Mesendoderm (in vitro differentiated cells): ENCODE results near the gene MAP2K3.

Experiments used
- DNase-seq: peaks from one replicate; pipeline ENCODE4 v3.0.0; 2013
- H2AK5ac ChIP-seq: 2 replicates; pipeline ENCODE4 v1.6.1; 2013; ENCODE audit warnings: low read length, inconsistent platforms
- H2BK120ac ChIP-seq: 2 replicates; pipeline ENCODE4 v1.6.1; 2013; ENCODE audit warnings: low read depth, mild to moderate bottlenecking, low read length, moderate library complexity, mixed read lengths
- H2BK15ac ChIP-seq: replicated peaks from 2 replicates; pipeline ENCODE4 v1.6.1; 2013; ENCODE audit warnings: low read depth, mild to moderate bottlenecking, moderate library complexity
- H2BK5ac ChIP-seq: 2 replicates; pipeline ENCODE4 v1.6.1; 2013; ENCODE audit warnings: low read length, inconsistent platforms
- H3K18ac ChIP-seq: 2 replicates; pipeline ENCODE4 v1.6.1; 2013; ENCODE audit warnings: mild to moderate bottlenecking, low read length, mixed read lengths
- H3K23ac ChIP-seq: one replicate; pipeline ENCODE4 v1.6.1; 2013; ENCODE audit warnings: low read length
- H3K27ac ChIP-seq: 2 replicates; pipeline ENCODE4 v1.5.1; 2013; ENCODE audit warnings: low read depth, mild to moderate bottlenecking, inconsistent platforms, low read length, moderate library complexity
- H3K27me3 ChIP-seq: 2 replicates; pipeline ENCODE4 v1.6.1; 2013; ENCODE audit warnings: low read length, control low read depth, mild to moderate bottlenecking, inconsistent platforms; ENCODE audit not compliant: insufficient read depth, poor library complexity
- H3K36me3 ChIP-seq: 2 replicates; pipeline ENCODE4 v1.6.1; 2013; ENCODE audit warnings: low read length, inconsistent platforms; ENCODE audit not compliant: control insufficient read depth, insufficient read depth
- H3K4ac ChIP-seq: one replicate; pipeline ENCODE4 v1.6.1; 2013; ENCODE audit warnings: low read depth, mild to moderate bottlenecking, low read length, moderate library complexity
- H3K4me1 ChIP-seq: 2 replicates; pipeline ENCODE4 v1.6.1; 2013; ENCODE audit warnings: low read depth, low read length, inconsistent platforms; ENCODE audit not compliant: control insufficient read depth
- H3K4me2 ChIP-seq: 2 replicates; pipeline ENCODE4 v1.6.1; 2013; ENCODE audit warnings: low read length
- H3K4me3 ChIP-seq: 2 replicates; pipeline ENCODE4 v1.5.1; 2013; ENCODE audit warnings: mild to moderate bottlenecking, low read length
- H3K56ac ChIP-seq: one replicate; pipeline ENCODE4 v1.6.1; 2013; ENCODE audit warnings: low read length
- H3K79me1 ChIP-seq: 2 replicates; pipeline ENCODE4 v1.6.1; 2013; ENCODE audit warnings: low read length, inconsistent platforms
- H3K79me2 ChIP-seq: 2 replicates; pipeline ENCODE4 v1.6.1; 2013; ENCODE audit warnings: mild to moderate bottlenecking, low read length; ENCODE audit not compliant: control insufficient read depth, insufficient read depth
- H3K9ac ChIP-seq: 2 replicates; pipeline ENCODE4 v1.6.1; 2013; ENCODE audit warnings: low read length, inconsistent platforms
- H4K5ac ChIP-seq: one replicate; pipeline ENCODE4 v1.6.1; 2013; ENCODE audit warnings: low read length
- H4K8ac ChIP-seq: one replicate; pipeline ENCODE4 v1.6.1; 2013; ENCODE audit warnings: low read depth, mild to moderate bottlenecking, control low read depth, low read length, moderate library complexity
- WGBS: extraction: QIAGEN DNeasy Blood & Tissue Kit; methylation state at CpG from one replicate; pipeline ENCODE4 v1.1.7; 2013; ENCODE audit warnings: low lambda C conversion rate, missing lambda C conversion rate; ENCODE audit not compliant: insufficient coverage; ENCODE audit errors: extremely low coverage; 5-methylcytosine and 5-hydroxymethylcytosine counted together

MAP2K3 gene

DNA sequence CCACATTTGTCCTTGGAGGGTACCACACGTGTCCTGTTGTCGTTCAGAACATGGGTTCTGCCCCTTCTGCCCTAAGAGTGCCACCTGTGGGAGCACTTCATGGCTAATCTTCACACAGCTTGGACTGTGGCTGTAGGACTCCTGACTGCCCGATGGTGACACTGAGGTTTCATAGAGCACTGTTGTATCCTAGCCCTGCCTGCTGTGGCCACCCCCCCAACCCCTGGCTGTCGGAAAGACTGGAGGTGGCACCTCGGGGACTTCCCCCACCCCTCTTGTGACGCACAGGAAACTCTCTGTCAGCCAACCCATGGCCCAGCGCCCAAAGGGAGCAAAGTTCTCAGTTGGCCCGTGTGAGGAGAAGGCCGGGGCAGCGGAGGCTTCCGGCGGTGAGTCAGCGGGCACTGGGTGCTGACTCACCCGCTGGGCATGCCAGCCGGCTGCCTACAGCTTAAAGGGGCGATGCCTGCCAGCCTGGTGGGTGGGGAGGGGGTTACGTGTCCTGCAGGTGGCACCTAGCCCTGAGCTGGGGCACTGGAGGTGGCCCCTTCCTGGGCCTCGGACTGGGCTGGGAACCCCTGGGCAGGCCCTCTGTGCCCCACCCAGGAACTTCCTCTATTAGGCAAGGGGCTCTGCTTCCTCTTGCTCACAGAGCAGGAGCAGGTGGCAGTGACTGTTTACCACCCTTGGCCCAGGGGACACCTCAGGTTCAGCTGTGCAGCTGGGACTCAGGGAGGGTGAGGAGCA is 3.4 kb downstream of the MAP2K3 start:
- Histone ChIP-seq H3K4me3 (no peak overlapping the region), H2BK120ac (no peak overlapping the region), H3K18ac (no peak overlapping the region)

GRCh38 chr17:21288571-21289017 is 4.1 kb downstream of the MAP2K3 start:
- H3K4ac ChIP-seq: no peak overlapping the region
- no peak overlapping the region for H3K27ac ChIP-seq
- H3K9ac ChIP-seq: no peak overlapping the region
- H3K18ac ChIP-seq: no peak overlapping the region
- no CpG with 5 or more reads among the region's 6 CpGs for WGBS
- peaks cover 50% of the 10 kb centered on the region for H3K79me2 ChIP-seq
- H2BK15ac ChIP-seq: no peak overlapping the region
- no peak overlapping the region for H4K8ac ChIP-seq
- no peak overlapping the region for H3K56ac ChIP-seq
- peaks cover 6% of the 10 kb centered on the region for H3K4me1 ChIP-seq
- H3K4me3 ChIP-seq: no peak overlapping the region
- no peak overlapping the region for H3K23ac ChIP-seq
- H4K5ac ChIP-seq: no peak overlapping the region
- H2AK5ac ChIP-seq: no peak overlapping the region
- DNase-seq: no peak
- H2BK120ac ChIP-seq: no peak overlapping the region
- H2BK5ac ChIP-seq: no peak overlapping the region
- no peaks in the 10 kb centered on the region for H3K27me3 ChIP-seq
- H3K79me1 ChIP-seq: peaks cover 49% of the 10 kb centered on the region
- H3K4me2 ChIP-seq: no peak overlapping the region
- no peaks in the 10 kb centered on the region for H3K36me3 ChIP-seq

More for the DNA sequence above, 3.4 kb downstream of the MAP2K3 start:
- Histone ChIP-seq H2AK5ac (no peak overlapping the region), H3K4me2 (no peak overlapping the region), H2BK15ac (no peak overlapping the region), H3K27ac (no peak overlapping the region), H3K56ac (no peak overlapping the region), H4K5ac (no peak overlapping the region), H3K9ac (no peak overlapping the region), H3K23ac (no peak overlapping the region), H3K4me1 (peaks cover 6% of the 10 kb centered on the region), H3K4ac (no peak overlapping the region), H3K36me3 (no peaks in the 10 kb centered on the region), H3K79me1 (peaks cover 48% of the 10 kb centered on the region), H2BK5ac (no peak overlapping the region), H3K79me2 (peaks cover 49% of the 10 kb centered on the region), H4K8ac (no peak overlapping the region), H3K27me3 (no peaks in the 10 kb centered on the region)
- WGBS: no CpG with 5 or more reads among the region's 18 CpGs
- DNase-seq: no peak

DNA sequence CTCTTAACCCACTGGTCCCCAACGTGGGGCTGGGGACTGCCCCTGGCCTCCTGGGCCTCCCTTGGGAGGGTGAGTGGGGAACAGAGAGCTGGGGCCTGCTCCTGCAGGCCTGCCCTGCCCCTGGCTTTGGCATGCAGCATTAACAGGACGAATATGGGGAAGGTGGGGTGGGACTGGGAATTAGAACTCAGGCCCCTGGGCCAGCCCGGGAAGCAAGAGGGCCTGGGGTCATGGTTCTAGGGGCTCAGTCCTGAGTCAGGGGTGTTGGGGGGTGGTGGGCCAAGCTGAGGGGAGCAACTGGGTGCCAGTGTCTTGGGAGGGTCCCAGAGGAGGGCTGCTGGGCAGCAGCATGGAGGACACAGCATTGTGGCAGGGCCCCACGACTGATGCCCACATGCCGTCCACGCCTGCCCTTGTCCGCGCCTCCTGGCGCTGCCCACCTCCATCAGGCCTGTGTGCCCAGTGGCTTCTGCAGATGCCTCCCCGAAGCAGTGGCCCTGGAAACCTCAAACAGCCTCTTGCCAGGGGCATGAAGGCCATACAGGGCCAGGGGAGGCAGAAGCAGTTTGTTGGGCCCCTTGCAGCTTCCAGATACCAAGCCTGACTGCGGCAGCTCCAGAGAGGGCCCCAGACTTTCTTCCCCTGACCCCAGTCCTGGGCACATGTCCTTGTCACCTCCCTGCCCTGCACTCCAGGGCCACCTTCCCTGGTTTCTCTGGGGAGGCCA is 4.8 kb downstream of the MAP2K3 start:
- H3K27me3 ChIP-seq: no peaks in the 10 kb centered on the region
- no peak overlapping the region for H3K27ac ChIP-seq
- H3K4me1 ChIP-seq: peaks cover 6% of the 10 kb centered on the region
- H2BK15ac ChIP-seq: no peak overlapping the region
- no peak overlapping the region for H3K4ac ChIP-seq
- H3K79me2 ChIP-seq: peaks cover 50% of the 10 kb centered on the region
- H3K4me3 ChIP-seq: no peak overlapping the region
- H4K5ac ChIP-seq: no peak overlapping the region
- no peak overlapping the region for H2BK120ac ChIP-seq
- peaks cover 53% of the 10 kb centered on the region for H3K79me1 ChIP-seq
- no peaks in the 10 kb centered on the region for H3K36me3 ChIP-seq
- no peak overlapping the region for H3K9ac ChIP-seq
- no peak overlapping the region for H3K56ac ChIP-seq
- no peak overlapping the region for H4K8ac ChIP-seq
- H2AK5ac ChIP-seq: no peak overlapping the region
- no peak overlapping the region for H3K18ac ChIP-seq
- no CpG with 5 or more reads among the region's 11 CpGs for WGBS
- no peak for DNase-seq
- no peak overlapping the region for H3K23ac ChIP-seq
- no peak overlapping the region for H3K4me2 ChIP-seq
- no peak overlapping the region for H2BK5ac ChIP-seq

GRCh38 chr17:21289902-21290571 is 5.5 kb downstream of the MAP2K3 start:
- no CpG with 5 or more reads among the region's 18 CpGs for WGBS
- no peak overlapping the region for H2AK5ac ChIP-seq
- no peak overlapping the region for H3K56ac ChIP-seq
- no peak overlapping the region for H3K4ac ChIP-seq
- no peak overlapping the region for H3K18ac ChIP-seq
- peaks cover 53% of the 10 kb centered on the region for H3K79me1 ChIP-seq
- H3K23ac ChIP-seq: no peak overlapping the region
- H3K36me3 ChIP-seq: no peaks in the 10 kb centered on the region
- H3K27ac ChIP-seq: no peak overlapping the region
- no peak overlapping the region for H3K4me3 ChIP-seq
- H3K79me2 ChIP-seq: peaks cover 49% of the 10 kb centered on the region
- no peak overlapping the region for H3K9ac ChIP-seq
- H3K4me1 ChIP-seq: peaks cover 6% of the 10 kb centered on the region
- H3K27me3 ChIP-seq: no peaks in the 10 kb centered on the region
- no peak overlapping the region for H3K4me2 ChIP-seq
- no peak overlapping the region for H2BK15ac ChIP-seq
- H2BK5ac ChIP-seq: no peak overlapping the region
- H4K8ac ChIP-seq: no peak overlapping the region
- no peak for DNase-seq
- H2BK120ac ChIP-seq: no peak overlapping the region
- H4K5ac ChIP-seq: no peak overlapping the region

- H3K36me3 ChIP-seq: no peaks in the 10 kb centered on the region
- no peak overlapping the region for H2AK5ac ChIP-seq
- H3K79me2 ChIP-seq: peaks cover 38% of the 10 kb centered on the region
- no peak overlapping the region for H2BK15ac ChIP-seq
- no CpG with 5 or more reads among the region's 10 CpGs for WGBS
- no peaks in the 10 kb centered on the region for H3K27me3 ChIP-seq
- peaks cover 45% of the 10 kb centered on the region for H3K79me1 ChIP-seq
- no peak overlapping the region for H3K4me2 ChIP-seq
- no peak overlapping the region for H3K23ac ChIP-seq
- no peak overlapping the region for H2BK5ac ChIP-seq
- no peak for DNase-seq
- H3K4me1 ChIP-seq: peaks cover 3% of the 10 kb centered on the region
- no peak overlapping the region for H3K4me3 ChIP-seq
- H2BK120ac ChIP-seq: no peak overlapping the region
- H3K27ac ChIP-seq: no peak overlapping the region
- H4K5ac ChIP-seq: no peak overlapping the region
- H4K8ac ChIP-seq: no peak overlapping the region
- no peak overlapping the region for H3K18ac ChIP-seq
- no peak overlapping the region for H3K9ac ChIP-seq
- no peak overlapping the region for H3K56ac ChIP-seq
- no peak overlapping the region for H3K4ac ChIP-seq
Observed at GRCh38 chr17:21291357-21291756, 6.8 kb downstream of the MAP2K3 start.
